HTR-8/SVneo (cell line): ENCODE data around the gene TADA2B.
"Not testable (repeated sequence)": the region's sequence is repeated elsewhere in the genome, so short reads cannot be mapped to it uniquely, and the experiment has no call there.

Experiments used
- DNase-seq: peaks from one replicate; pipeline ENCODE4 v3.0.0; 2011; ENCODE audit warnings: low spot score, mixed read lengths; ENCODE audit not compliant: insufficient read length
- FAIRE-seq: peaks from 2 replicates; lab custom pipeline; 2011; peaks lifted over from hg19 to GRCh38; lab: Jason Lieb, UNC

The TADA2B gene

DNA sequence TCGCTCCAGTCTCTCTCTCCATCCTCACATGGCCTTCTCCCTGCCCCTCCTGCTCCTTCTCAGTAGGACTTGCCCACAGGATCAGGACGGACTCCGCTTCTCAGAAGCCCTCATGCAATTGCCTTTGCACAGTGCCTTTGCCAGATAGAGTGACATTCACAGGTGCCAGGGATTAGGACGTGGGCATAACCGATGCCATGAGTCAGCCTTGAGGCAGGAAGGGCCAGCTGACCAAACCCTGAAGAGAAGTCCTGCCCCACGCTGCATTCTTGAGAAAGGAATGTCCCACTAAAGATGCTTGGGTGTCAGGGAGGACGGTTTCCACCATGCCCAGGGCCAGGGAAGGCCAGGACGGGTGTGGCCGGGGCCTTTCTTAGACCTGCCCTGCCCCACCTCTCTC lies 31.3 kb downstream of the TADA2B start:
- peak; percentile 40 for DNase-seq
- peak; percentile 13 for FAIRE-seq

DNA sequence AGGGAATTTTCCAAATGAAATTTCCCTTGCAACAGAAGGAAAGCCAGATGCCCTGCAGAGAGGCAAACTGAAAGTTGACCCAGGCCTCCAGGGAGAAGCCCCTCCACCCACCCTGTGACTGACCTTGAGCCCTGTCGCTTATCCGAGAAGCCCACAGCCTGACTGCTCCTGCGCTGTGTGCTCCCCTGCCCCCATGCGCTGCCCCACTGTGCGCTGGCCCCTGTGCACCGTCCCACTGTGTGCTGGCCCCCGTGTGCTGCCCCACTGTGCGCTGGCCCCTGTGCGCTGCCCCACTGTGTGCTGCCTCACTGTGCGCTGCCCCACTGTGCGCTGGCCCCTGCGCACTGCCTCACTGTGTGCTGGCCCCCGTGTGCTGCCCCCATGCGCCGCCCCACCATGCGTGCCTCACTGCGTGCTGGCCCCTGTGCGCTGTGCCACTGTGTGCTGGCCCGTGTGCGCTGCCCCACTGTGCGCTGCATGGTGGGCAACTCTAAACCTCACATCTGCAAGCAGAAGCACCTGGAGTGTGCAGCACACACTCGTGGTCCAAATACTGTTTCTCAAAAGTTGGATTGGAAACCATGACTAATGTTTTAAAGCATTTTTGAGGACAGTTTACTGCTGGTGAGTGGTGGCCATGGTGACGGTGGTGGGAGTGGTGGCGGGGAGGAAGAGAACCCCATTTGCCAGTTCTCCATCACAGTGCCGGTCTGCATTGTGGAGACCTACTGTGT lies 33.0 kb downstream of the TADA2B start:
- FAIRE-seq (no peak), DNase-seq (no peak)

DNA sequence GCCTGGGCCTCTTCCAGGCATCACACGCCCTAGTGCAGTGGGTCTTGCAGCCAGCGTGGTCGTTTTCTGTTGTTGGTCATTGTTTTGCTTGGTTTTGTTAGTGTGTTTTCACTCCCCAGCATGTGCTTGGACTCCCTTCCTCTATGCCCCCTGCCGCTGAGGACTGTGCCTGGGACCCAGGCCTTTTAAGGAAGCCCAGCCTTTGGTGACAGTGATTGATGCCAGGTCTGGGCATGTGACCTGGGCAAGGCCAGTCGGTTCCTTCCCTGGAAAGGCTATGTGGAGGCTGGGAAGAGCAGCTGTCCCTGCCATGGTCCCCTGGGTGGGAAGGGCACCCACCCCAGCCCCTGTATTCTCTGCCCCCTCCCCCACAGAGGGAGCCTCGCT lies 33.5 kb downstream of the TADA2B start:
- FAIRE-seq, result no peak
- DNase-seq, result no peak

DNA sequence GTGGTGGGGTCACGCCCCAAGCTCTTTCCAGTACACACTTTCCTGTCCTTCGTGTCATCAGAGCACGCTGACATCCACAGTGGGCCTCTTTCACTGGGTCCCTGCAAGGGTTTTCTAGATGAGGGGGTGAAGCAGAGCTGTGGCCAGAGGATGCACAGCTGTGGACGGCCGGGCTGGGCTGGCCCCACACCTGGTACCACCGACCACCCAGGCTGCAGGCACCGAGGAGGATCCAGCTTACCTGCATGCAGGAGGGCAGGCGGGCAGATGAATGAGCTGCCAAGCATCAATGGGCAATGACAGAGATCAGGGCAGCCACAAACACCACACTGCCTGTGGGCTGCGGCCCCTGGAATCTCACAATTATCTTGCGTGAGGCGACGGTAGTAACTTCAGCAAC lies 34.2 kb downstream of the TADA2B start:
- FAIRE-seq, result no peak
- DNase-seq, result no peak

DNA sequence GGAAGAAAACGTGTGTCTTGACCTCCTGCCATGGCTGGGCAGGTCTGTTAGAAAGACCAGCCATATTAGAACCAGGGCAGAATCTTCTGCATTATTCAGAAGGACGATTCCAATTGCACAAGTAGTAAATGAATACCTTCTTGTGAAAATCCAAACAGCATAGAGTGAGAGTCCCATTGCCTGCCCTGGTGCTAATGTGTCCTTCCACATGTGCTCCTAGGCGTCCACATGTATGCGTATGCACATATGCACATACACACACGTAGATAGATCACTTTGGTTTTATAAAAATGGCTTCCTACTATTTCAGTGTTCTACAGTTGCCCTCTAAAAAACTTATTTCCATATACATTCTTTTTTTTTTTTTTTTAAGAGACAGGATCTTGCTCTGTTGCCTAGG lies 34.9 kb downstream of the TADA2B start:
- FAIRE-seq, result no peak
- DNase-seq, result no peak

DNA sequence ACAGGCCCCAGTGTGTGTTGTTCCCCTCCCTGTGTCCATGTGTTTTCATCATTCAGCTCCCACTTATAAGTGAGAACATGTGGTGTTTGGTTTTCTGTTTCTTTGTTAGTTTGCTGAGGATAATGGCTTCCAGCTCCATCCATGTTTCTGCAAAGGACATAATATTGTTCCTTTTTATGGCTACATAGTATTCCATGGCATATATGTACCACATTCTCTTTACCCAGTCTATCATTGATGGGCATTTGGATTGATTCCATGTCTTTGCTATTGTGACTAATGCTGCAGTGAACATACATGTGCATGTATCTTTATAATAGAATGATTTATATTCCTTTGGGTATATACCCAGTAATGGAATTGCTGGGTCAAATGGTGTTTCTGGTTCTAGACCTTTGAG lies 36.3 kb downstream of the TADA2B start:
- not testable (repeated sequence) for DNase-seq, FAIRE-seq

DNA sequence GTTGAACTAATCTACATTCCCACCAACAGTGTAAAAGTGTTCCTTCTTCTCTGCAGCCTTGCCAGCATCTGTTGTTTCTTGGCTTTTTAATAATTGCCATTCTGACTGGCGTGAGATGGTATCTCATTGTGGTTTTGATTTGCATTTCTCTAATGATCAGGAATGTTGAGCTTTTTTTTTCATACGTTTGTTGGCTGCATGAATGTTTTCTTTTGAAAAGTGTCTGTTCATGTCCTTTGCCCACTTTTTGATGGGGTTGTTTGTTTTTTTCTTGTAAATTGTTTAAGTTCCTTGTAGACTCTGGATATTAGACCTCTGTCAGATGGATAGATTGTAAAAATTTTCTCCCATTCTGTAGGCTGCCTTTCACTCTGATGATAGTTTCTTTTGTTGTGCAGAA lies 36.7 kb downstream of the TADA2B start:
- not testable (repeated sequence) for DNase-seq, FAIRE-seq

DNA sequence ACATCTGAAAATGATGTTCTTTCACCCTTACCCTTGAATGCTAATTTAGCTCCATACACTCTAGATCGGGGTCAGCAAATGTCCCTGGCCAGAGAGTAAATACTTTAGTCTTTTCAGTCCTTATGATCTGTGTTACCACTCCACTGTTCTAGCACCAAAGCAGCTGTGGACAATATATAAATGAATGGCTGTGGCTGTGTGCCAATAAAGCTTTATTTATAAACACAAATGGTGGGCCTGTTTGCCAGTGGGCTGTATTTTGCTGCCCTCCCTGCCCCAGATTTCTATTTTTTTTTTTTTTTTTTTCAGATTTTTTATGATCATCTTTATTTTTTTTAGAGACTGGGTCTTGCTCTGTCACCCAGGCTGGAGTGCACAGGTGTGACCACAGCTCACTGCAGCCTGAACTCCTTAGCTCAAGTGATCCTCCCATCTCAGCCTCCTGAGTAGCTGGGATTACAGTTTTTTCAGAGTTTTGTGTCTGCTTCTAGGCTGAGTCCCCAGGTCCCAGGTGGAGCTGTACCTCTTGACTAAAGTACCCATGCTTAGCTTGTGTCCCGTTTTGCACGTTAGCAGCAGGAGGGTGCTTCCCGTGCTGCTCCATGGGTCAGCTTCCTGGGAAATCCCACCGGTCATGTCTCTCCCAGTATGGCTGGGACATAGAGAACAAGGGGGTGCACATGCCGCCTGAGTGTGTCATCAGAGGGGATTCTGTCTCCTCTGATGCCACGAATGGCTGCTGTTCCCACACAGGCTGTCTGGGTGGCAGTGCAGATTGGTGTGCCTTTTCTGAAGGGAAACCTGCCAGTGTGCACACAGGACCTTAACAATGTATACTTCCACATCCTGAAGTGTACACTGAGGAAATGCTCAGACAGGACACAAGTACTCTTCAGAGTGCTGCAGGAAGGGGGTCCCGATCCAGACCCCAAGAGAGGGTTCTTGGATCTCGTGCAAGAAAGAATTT lies 40.7 kb downstream of the TADA2B start:
- FAIRE-seq (no peak), DNase-seq (no peak)

DNA sequence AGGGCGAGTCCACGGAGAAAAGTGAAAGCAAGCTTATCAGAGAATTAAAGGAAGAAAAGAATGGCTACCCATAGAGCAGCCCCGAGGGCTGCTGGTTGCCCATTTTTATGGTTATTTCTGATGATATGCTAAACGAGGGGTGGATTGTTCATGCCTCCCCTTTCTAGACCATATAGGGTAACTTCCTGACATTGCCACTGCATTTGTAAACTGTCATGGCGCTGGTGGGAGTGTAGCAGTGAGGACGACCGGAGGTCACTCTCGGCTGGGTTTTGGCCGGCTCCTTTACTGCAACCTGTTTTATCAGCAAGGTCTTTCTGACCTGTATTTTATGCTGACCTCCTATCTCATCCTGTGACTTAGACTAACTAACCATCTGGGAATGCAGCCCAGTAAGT lies 41.4 kb downstream of the TADA2B start:
- not testable (repeated sequence) for FAIRE-seq

DNA sequence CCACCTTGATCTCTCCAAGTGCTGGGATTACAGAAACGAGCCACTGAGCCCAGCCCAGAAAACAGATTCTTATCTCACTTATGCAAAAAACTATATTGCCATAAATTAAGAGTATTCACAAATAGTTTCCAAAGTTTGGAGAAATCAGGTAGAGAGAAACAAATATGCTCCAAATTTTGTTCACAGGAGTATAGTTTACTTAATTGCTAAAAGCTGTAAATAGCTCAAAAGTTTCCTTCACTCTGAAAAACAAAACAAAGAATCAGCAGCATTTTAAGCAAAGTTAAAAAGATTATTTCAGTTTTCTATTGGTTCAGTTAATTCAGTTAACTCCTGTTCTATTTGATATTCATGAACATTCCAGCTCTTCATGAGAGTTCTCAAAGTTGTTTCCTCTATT lies 43.2 kb downstream of the TADA2B start:
- FAIRE-seq, result no peak
- no peak for DNase-seq

More for the DNA sequence above, 41.4 kb downstream of the TADA2B start:
- not testable (repeated sequence) for DNase-seq

DNA sequence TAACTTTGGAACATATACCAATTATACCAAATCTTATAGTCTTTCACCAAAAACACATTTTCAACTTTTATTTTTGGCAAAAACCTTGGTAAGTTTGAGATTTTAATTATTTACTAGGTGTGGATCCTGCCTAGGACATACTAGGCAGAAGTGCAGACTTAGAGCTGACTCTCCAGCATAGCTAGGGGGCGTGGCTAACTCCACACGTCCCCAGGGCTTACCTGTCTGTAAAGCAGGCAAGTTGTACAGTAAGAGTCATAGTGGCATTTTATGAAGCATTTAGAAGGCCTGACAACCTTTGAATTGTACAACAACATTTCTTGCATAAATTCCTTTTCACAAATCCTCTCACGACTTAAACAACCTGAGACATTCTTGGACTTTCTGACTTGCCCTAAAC lies 43.9 kb downstream of the TADA2B start:
- FAIRE-seq (no peak), DNase-seq (no peak)

DNA sequence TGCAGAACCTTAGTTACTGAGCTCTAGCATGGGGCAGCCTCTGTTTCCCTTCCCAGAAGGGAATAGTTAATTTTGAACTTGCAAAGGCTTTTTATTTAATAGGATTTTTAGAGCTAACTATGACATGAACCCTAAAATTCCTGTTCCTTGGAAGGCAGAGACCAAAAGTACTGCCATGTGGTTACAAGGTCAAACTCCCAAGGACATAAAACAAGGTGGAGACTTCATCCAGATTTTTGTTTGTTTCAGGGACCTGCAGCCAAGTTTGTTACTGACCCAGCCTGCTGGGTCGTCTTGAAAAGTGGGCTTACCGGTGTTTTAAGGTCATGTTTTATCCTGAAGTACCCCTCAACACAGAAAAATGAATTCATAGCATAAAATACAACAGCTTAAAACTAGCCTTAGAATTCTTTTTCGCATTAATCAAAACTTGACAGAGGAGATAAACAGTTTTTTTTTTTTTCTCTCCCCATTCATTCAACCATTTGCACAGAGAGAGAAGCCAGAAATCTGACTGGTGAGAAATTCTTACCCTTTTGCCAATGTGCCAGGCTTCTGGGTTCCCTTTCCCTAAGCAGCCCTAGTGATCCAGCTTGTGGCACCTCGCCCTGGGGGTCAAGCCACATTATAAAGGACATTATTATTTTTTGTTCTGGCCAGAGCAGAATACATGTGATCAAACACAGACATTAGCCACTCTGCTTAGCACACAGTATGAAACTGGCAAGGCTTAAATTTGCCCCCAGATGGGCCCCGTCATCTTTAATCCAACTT lies 46.2 kb downstream of the TADA2B start:
- DNase-seq, result no peak
- no peak for FAIRE-seq

DNA sequence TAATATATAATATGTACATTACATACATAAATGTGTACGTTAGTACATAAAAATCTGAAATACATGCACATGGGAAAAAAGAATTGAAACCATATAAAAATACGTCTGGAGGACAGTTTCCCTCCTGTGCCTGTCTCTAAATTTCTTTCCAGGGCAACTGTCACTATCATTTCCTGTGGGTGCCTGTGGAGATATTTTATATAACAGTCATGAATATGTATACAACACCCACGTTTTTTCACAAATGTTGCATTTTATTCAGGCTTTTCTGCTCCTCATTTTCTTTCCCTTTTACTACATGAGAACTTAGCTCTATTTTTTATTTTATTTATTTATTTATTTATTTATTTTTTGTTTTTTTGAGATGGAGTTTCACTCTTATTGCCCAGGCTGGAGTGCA lies 48.9 kb downstream of the TADA2B start:
- DNase-seq (no peak), FAIRE-seq (no peak)

DNA sequence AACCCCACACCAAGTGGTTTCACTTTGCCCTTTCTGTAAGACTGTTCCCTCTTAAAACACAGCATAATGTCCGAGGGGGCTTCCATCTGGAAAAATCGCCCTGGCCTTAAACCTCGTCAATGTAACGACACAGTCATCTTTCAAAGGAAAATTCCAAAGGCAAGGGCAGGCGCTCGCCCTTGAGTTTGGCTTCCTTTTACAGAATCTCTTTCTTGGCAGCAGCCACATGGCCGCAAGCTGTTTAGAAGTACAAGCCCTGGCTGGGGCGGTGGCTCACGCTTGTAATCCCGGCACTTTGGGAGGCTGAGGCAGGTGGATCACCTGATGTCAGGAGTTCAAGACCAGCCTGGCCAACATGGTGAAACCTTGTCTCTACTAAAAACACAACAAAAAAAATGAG lies 51.7 kb downstream of the TADA2B start:
- DNase-seq (no peak), FAIRE-seq (no peak)

DNA sequence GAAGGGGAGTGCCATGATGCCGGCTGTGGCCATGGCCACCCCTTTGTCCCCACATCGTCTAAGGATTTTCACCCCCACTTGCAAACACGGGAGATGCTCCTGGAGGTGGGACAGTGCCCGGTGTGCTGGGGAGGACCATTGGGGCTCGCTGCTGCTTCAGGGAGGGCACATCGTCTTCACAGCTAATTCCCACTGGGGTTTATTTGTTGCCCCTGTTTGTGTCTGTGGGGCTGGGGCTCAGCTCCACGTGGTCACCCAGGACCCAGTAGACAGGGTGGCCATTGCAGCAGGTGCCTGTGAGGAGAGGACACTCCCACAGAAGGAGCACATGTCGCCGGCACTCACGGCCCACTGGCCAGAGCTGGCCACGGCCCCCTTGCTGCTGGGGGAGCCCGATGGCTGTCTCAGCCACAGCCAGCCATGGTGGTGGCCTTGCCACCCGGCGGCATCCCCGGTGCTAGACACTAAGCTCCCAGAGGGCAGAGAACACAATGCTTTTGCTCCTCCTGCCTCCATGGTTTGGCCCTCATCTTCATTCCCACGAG lies 52.5 kb downstream of the TADA2B start:
- FAIRE-seq (no peak), DNase-seq (no peak)

DNA sequence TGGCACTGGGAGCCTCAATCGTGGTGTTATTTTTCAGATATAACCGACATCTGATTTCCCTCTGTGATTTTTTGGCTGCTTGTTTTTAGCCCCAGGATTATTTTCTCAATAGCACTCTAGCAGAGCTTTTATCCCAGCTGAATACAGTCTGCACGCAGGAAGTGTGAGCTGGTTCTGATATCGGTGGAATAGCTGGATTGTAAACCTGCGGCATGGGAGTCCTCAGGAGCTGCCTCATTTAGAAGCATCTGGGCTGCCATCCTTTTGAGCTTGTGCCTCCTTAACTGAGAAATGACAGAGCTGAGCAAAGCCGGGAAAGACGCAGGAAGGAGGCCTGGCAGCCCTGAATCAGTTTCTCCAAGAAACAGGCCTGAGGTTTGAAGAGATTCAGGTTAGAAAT lies 53.1 kb downstream of the TADA2B start:
- no peak for DNase-seq
- no peak for FAIRE-seq

DNA sequence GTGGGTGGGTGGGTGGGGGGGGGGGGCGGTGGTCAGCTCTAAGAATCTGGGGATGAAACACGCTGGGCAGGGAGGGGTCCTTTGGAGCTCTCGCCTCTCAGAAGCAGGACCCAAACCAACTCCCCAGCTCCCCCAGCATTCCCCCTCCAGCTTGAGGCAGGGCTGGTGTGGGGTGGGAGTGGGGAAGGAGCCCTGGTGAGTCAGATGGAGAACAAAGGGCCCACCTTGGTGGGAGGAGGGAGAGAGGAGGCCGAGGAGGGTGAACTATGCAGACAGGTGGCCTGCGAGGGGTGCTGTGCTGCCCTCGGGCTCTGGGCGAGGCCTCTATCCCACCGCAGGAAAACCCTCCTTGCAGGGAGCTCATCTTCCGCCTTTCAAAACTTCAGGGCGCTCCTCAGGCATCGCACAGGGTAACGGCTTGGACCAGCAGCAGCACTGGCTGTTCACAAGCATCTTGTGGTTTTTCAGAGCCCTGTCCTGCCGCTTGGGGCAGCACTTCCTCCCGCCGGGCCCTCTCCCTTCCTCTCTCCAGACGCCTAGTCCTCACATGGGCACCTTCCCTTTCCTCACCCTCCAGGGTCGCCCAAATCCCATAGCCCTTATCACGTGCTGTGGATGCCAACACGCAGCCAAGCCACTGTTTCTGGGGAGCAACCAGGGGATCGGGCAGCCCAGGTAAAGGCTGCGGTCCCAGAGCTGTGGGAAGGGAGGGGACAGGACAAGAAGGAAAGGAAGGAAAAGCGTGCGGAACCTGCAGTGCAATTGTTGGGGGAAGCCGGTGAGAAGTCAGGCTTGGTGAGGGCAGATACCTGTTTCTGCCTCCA lies 58.7 kb downstream of the TADA2B start:
- DNase-seq (peak; percentile 81), FAIRE-seq (no peak)

DNA sequence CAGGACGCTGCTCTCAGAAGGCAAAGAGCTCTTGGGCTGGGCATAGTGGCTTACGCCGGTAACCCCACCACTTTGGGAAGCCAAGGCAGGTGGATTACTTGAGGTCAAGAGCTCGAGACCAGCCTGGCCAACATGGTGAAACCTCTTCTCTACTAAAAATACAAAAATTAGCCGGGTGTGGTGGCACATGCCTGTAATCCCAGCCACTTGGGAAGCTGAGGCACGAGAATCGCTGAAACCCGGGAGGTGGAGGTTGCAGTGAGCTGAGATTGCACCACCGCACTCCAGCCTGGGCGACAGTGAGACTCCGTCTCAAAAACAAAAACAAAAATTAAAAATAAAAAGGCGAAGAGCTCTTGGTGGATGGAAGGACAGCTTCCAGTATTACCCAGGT lies 59.3 kb downstream of the TADA2B start:
- DNase-seq, FAIRE-seq: not testable (repeated sequence)

DNA sequence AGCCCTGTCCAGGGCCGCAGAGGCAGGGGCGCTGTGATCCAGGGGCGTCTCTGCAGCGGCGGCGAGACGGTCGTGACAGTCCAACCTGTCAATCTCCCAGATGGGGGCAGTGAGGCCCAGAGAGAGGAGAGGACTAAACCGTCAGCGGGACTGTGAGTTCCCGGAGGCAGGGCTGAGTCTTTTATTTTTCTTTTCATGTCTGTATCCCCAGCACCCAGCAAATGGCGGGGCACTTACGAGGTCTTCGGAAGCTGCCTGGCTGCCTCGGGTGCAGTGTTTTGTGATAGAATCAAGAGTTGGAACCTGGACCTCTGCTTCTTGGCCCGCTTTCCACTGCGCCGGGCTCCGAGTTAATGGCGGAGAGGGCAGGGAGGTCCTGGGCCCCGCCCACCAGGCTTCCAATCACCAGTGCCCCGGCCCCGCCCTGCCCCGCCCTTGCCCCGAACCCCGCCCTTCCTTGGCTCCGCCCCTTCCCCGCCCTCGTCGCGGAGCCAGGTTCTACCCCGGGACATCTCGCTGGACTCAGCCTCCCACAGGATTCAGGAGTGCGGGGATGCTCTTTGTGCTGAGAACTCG lies 59.9 kb downstream of the TADA2B start:
- peak; percentile 82 for FAIRE-seq
- peak; percentile 91 for DNase-seq
